Kidney epithelial cell (primary cell): ENCODE data around the gene SIM2. TPM values are rescaled to one million over a fixed set of nuclear protein-coding genes. Genes with fewer than 3 reads are reported as not detected.

Experiments used
- DNase-seq: peaks from one replicate; pipeline ENCODE4 v3.0.0-alpha.2; 2010; ENCODE audit warnings: low read depth
- H3K27me3 ChIP-seq: 2 replicates; pipeline ENCODE4 v1.6.0; 2011; ENCODE audit warnings: low read length; ENCODE audit not compliant: control insufficient read depth, insufficient read depth
- H3K36me3 ChIP-seq: 2 replicates; pipeline ENCODE4 v1.5.1; 2011; ENCODE audit warnings: low read length; ENCODE audit not compliant: control insufficient read depth, insufficient read depth
- H3K4me3 ChIP-seq: 2 replicates; pipeline ENCODE4 v1.5.1; 2011; ENCODE audit warnings: low read depth, mild to moderate bottlenecking, control low read depth, low read length
- CTCF ChIP-seq: IDR thresholded peaks from 2 replicates; pipeline ENCODE4 v1.5.1; 2011; ENCODE audit warnings: mild to moderate bottlenecking, moderate library complexity, low read length, control low read depth, inconsistent platforms; ENCODE audit not compliant: insufficient read depth, poor library complexity, severe bottlenecking
- total RNA-seq: library from RNA; depleted of rRNA; stranded (reverse); fragments of >200 nt; gene quantifications from 2 replicates; pipeline ENCODE4 v1.2.3, GENCODE V29; 2015

SIM2 gene
- total RNA-seq, 1 donor from 2014 or later = 9.5 TPM

DNA sequence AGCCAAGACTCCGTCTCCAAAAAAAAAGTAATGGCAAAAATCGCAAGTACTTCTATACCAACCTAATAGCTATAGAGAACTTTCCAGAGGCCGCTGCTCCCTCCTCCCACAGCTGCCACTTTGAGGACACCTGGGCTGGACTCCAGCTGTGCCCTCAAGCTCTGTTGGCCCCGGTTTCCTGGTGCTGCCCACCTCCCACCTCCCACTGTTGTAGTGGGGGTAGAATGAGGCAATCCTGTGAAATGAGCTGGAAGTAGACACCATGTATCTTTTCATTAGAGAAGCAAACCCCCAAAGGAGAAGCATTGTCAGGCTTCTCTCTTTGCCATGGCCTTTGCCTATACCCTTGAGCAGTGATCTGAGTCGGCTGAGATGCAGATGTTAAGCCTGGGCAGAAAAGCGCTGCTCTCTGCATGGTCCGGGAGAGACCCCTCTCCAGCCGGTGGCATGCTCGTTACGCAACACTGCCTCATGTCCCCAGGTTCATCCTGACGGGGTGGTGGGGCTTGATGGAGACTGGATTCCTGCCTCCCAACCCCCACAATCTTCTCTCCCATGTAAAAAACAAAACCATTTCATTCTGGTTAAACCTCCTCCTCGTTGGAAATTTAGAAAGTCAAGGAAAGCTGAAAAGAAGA lies 39.7 kb downstream of the SIM2 start:
- Histone ChIP-seq H3K4me3 (no peak overlapping the region), H3K27me3 (peaks cover 9% of the 10 kb centered on the region), H3K36me3 (no peaks in the 10 kb centered on the region)
- no peak for DNase-seq
- TF ChIP-seq CTCF = no peak

DNA sequence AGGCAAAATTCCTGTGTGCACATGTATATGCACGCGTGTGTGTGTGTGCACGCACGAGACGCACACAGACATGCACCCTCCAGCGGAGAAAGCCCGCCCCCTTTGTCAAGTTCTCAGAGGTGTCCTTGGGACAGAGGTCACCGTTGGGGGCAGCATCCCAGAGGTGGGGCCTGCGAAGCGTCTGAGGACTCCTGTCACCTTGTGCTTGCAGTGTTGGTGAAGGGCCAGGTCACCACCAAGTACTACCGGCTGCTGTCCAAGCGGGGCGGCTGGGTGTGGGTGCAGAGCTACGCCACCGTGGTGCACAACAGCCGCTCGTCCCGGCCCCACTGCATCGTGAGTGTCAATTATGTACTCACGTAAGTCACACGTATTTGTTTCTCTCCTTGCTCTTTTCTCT lies 42.6 kb downstream of the SIM2 start:
- TF ChIP-seq CTCF = no peak
- DNase-seq = no peak
- H3K4me3 ChIP-seq = no peak overlapping the region

GRCh38 chr21:36743008-36743407 lies 44.1 kb downstream of the SIM2 start:
- no peak for TF ChIP-seq CTCF
- no peak overlapping the region for H3K4me3 ChIP-seq

More for the DNA sequence above, 42.6 kb downstream of the SIM2 start:
- H3K36me3 ChIP-seq = no peaks in the 10 kb centered on the region
- H3K27me3 ChIP-seq = peaks cover 17% of the 10 kb centered on the region

GRCh38 chr21:36743446-36743845 lies 44.5 kb downstream of the SIM2 start:
- TF ChIP-seq CTCF = no peak
- peaks cover 23% of the 10 kb centered on the region for H3K27me3 ChIP-seq
- H3K4me3 ChIP-seq = no peak overlapping the region
- DNase-seq = no peak
- H3K36me3 ChIP-seq = no peaks in the 10 kb centered on the region

More at GRCh38 chr21:36743008-36743407, 44.1 kb downstream of the SIM2 start:
- Histone ChIP-seq H3K27me3 (peaks cover 20% of the 10 kb centered on the region), H3K36me3 (no peaks in the 10 kb centered on the region)
- no peak for DNase-seq

GRCh38 chr21:36744190-36744559 lies 45.3 kb downstream of the SIM2 start:
- Histone ChIP-seq H3K4me3 (no peak overlapping the region), H3K36me3 (no peaks in the 10 kb centered on the region), H3K27me3 (peaks cover 21% of the 10 kb centered on the region)
- no peak for DNase-seq
- no peak for TF ChIP-seq CTCF
